COLO829 (cell line): ENCODE results near the gene BCL11B.

Experiments used
- DNase-seq: peaks from one replicate; pipeline ENCODE4 v3.0.0; 2012; ENCODE audit warnings: low spot score

Gene BCL11B

DNA sequence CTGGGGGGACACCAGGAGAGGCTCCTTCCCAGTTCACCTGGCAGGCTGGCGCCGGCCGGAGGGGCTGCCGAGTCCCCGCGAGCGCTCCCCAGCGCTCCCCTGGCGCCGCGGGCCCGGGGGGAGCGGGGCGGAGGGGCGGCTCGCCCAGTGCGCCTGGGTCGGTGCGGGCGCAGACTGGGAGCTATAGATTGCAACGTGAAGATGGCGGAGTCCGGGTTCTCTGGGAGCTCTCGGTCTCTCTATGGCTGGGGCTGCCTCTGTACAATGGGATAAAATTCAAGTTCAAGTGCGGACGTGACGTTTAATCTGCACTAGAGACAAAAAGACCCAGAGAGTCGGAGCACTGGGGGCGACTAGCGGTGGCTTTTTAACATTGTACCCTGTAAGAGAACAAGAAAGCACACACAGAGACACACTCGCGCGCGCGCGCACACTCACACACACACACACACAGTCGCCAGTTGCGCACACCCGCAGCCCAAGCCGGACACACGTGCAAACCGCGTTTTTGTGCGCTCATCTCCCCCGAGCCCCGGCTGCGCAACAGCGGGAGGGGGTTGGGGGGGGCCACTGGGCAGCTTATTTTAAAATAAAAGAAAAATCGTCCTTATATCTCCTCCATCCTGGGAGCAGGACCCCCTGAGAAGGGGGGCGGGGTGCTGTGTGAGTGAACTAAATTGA is at the start of gene BCL11B:
Gene BCL11B (minus strand): TSS at position 247 of the 681 bp plus-strand sequence. CDS start 979 bp downstream, outside the sequence.
- peak; percentile 61 for DNase-seq

DNA sequence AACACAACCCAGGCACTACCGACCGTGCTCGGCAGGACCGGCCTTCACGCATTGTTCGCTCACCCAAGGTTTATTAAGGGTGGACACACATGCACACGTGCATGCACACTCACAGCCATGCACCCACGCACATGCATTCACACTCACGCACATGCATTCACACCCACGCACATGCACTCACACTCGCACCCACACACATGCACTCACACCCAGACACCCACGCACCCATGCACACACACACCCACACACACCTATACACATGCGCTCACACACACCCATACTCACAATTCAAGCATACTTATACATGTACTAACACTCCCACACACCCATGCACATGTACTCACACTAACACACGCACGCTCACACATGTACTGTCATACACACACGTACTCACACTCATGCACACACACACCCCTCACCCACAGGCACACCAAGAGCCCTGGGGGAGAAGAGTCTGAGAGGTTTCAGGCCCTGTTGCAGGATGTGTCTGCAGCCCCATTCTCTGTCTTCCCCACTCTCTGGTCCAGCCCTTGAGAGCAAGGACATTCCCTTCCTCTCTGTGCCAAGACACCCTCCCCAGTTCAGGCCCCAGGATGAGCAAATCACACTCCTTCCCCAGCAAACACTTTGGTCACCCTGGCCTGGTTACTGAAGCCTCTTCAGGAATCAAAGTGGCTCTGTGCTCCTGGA is 49.4 kb upstream of the BCL11B start:
- DNase-seq, result no peak

DNA sequence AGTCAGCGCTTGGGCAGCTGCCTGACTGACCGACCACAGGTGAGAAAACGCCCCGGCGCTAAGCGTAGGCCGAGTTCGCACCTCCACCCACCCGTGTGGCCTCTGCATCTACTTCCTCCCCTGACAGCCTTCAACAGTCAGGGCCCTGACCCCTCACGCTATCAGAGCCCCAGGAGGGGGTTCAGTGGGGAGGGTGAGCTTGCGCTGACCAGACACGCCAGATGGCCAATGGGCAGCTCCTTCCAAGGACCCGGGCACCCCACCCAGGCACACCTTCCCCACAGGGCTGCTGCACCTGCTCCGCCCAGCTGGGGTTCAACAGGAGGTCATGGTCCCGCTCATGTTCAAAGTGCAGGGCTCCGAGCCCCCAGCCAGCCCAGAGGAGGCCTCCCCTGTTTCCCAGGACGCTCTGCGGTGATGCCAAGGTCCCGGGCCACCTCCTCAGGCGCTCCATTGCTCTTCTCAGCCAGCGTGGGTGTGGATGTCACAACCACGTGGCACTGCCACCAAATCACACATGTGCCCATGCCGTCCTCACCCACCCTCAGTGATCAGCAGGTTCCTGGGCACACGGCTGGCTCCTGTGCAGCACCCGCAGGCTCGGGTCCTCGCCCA is 48.7 kb upstream of the BCL11B start:
- no peak for DNase-seq

DNA sequence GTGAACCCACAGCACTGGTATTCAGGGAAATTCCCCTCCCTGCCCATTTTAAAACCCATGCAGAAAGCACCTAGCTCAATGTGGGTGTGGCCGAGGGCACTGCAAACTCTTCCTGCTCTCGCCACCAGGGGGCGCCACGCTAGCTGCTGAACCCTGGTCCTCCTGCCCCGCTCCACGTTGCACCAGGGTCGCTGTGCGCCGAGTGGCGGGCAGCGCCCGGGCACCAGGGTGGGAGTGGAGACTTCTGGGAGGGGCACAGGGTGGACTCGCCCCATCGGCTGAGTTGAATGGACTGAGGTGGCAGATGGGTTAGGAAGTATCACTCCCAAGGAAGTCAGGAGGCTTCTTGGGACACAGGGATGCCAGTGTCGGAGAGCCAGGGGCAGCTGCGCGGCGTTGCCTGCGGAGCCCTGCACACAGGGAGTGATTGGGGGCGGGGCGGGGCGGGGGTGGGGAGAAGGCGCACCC is 48.1 kb upstream of the BCL11B start:
- DNase-seq, result peak; percentile 59

DNA sequence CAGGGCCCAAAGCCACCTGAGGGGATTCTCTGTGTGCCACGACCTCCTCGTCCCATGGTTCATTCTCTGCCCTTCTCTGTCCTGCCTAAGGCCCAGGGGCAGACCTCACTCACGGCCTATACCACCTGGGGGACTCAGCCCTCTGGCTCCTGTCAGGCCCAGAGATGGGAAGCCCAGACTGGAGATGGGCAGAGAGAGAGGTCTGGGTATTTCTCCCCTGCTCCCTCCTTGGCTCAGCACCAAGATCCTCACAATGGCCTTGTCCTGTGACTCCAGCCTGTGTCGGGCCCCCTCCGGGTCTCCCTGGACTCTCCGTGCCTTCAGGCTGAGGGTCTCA is 46.9 kb upstream of the BCL11B start:
- DNase-seq, result no peak

DNA sequence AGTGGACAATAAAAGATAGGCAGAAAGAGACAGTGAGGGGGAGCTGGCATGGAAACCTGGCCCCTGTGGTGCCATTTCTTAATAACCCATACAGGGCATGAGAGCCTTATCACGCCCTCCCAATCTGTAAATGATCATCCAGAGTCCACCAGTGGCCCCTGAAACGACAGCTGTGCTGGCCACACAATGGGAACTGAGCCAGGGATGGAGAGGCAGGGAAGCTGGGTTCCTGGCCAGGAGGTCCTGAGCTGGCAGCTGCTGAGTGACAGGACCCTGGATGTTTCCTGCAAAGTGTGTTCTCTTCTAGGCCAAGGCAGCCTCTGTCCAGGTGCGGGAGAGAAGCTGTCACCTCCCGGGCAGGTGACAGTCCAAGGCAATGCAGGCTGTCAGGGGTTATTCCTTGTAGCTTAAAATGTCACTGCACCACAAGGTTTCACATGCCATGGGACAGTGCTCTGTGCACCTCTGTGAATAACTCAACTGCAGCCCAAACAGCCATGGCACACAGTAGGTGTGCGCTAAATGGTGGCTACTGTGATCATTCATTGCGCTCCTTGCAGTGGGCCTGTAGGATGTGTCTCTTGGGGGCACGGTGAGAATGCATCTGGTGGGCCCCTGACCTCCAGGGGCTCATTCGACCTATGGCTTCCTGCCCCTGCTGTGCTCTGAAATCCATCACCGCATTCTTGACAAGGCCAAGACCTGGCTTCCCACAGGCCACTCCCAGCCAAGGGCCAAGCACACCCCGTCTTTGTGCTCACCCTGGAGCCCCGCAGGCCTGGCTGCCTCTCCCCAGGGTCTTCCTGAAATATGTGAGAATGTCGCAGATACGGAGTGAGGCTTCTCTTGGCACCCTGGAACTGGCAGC is 46.3 kb upstream of the BCL11B start:
- no peak for DNase-seq

DNA sequence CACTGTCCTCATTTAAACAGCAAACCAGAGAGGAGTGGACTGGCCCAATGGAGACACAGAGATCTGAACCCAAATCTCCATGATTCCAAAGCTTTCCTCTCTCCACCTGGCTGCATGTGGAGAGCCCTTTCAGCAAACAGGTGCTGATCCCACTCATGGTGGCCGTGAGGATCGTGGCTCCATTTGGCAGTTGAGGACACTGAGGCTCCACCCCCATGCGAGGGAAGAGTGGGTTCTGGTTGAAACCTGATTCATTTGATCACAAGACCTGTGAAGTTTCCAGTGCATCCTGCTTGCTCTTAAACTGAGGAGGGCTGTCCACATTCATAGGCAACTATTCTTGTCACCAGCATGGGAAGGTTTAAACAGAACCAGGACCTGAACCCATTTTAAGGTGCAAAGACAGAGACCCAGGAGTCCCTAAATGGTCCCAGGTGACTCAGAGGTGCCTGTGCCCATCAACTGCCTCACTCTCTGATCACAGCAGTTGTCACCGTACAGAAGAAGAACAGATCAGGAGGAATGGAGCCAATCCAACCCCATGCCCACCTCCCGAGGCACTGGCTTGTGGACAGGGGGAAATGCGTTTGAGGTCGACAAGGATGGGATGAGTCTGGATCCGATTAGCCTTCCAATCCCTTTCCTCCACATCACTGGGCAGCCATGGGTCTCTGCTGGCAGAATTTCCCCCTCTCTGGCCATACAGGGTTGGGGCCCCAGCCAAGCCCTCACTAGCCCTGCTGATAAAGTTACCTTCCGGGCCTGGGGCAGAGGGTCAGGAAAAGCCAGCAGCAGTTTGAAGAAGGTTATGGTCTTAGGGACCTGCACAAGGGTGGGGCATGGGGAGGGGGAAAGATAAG is 45.5 kb upstream of the BCL11B start:
- no peak for DNase-seq

DNA sequence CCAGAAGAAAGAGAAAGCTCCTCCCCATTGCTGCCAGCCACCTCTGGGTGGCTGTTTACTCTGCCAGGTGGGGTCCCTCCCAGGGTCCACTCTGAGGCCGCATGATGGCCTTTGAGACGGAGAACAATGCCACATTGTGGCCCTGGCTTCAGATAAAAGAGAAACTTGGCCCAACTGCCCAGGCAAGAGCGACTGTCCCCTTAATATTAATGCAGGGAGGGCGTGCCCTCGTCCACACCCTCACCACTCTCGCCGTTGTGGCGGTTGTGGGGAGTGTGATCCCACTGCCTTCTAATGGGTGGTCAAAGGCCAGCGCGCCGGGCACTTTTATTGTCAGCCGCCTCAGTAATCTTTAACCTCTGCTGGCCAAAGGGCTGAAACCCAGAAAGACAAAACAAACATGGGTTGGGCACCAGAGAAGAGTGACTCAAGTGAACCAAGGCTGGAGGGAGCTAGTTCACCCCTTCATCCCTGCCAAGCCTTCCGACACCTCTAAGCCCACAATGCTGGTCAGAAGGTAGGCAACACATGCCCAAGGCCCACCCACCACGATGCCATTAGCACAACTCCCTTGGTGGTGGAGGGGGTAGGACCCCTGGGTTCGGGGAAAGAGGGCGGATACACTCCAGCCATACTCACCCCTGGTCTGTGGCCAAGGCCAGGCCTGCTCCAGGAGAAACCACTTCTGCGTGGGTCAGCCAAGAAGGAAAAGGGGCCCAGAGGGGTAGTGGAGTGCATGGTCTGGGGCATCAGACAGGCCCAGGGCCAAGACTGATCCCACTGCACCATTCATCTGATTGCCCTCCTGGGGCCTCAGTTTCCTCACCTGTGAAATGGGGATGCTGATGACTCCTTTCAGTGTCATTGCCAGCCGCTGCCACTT is 44.5 kb upstream of the BCL11B start:
- DNase-seq, result no peak

DNA sequence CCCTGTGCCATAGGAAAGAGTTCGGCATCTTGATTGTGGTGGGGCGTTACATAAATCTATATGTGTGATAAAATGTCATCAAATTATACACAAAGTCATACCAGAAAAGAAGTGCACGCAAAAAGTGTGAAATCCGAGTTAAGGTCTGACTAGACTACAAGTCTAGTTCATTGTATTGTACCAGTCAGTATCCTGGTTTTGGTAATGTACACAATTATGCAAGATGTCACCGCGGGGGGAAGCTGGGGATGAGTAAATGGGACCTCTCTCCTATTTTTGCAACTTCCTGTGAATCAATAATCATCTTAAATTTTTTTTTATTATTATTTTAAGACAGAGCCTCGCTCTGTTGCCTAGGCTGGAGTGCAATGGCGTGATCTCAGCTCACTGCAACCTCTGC is 43.2 kb upstream of the BCL11B start:
- DNase-seq, result no peak

DNA sequence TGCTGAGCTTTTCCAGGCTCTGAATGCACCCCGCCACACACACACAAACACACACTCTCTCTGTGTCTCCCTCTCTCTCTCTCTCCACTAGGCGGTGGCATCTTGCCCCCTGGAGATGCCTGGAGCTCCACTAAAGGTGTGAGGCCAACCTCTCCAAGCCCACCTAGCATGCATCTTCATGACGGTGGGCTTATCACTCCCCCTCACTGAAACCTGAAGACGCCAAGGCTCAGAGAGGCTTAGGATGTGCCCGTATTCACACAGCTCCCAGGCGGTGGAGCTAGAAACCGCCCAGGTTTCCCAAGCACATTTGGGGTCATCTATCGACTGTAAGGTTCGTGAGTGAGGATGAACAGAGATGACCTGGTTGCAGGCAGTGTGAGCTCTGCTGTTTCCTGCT is 42.6 kb upstream of the BCL11B start:
- no peak for DNase-seq

DNA sequence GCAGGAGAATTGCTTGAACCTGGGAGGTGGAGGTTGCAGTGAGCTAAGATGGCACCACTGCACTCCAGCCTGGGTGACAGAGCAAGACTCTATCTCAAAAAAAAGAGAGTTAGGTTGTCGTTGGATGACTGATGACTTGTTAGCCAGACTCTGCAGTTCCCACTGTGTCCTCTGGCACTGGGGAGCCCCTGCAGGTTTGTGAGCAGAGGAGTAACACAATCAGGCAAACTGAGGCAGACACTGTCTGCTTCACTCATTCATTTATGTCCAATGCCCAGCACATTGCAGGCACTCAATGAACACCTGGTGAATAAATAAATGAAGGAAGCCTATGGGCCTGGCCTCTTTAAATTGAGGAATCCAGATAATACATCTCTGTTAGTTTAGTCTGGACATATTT is 41.2 kb upstream of the BCL11B start:
- no peak for DNase-seq

DNA sequence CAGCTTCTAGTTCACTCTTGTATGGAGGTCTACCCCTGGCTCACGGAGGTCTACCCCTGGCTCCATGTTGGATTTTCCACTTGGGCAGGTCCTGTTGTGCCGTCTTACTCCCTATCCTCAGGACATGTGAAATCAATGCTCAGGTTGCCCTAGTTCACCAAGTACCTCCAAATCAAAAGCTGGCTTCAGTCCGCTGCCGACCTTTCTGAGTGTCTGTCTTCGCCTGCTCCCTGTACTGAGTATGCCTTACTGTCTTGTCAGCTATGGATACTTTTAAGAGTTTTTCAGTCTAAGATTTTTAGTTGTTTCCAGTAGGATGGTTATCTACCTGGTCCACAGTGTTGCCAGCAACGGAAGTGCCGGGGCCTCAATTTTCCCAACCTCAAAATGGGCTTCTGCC is 40.1 kb upstream of the BCL11B start:
- DNase-seq, result no peak

DNA sequence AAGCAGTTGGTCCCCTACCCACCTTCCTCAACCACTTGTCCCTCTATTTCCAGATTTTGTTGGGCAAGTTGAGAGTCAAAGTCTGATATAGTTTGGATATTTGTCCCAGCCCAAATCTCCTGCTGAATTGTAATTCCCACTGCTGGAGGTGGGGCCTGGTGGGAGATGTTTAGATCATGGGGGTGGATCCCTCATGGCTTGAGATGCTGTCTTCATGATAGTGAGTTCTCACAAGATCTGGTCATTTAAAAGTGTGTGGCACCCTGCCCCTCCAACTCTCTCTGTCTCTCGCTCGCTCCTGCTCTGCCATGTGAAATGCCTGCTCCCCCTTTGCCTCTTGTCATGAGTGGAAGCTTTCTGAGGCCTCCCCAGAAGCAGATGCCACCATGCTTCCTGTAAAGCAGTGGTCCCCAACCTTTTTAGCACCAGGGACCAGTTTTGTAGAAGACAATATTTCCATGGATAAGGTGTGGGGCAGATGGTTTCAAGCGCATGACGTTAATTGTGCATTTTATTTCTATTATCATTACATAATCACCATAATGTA is 37.3 kb upstream of the BCL11B start:
- DNase-seq, result no peak

DNA sequence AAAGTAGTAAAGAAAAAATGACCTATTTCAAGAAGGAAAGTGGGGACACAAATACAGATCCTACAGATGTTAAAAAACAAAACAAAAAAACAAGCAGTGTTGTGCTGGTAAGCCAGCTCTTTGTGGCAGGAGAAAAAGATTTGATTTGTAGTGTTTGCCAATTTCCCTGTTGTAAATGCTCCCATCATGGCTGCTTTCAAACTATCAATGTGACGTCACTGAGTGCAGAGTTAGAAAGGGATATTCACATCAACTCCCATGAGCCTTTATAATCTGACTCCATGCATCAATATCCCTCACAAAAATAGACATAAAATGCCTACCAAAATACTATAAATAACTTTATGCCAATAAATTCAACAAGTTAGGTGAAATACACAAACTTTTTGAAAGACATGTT is 32.2 kb upstream of the BCL11B start:
- no peak for DNase-seq

DNA sequence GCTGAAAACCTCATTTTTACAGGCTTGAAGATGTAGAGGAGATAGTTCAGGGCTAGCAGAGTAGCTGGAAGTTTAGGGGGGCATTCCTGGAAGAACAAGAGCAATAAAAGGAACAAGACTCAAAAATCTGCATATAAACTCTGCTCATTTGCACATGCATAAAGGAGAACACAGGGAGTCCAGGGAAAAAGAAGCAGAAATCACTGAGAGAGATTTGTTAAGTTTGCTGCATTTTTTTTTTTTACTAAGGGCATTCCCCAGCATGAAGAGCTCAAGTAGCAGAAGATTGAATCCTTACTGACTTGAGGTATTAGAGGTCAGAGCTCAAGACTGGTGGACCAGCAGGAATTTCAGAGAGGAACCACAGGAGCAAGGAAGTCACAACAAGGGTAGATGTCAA is 28.2 kb upstream of the BCL11B start:
- no peak for DNase-seq

DNA sequence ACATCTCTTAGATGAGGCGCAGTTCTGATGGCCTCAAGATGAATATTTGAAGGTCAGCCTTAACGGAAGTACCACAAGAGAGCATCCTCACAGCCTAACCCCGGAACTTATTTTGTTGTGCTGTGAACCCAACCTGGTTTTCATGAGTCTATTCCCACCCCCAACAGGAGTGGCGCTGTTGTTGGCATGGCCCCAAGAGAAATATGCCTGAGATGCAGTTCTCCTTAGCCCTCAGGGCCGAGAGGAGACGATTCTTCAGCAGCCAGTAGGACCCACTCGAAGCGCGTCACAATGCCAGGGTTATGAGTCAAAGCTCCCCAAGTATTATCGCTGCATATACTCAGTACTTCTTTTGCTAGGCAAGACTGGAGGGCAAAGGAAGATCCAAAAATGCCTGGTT is 24.5 kb upstream of the BCL11B start:
- no peak for DNase-seq

DNA sequence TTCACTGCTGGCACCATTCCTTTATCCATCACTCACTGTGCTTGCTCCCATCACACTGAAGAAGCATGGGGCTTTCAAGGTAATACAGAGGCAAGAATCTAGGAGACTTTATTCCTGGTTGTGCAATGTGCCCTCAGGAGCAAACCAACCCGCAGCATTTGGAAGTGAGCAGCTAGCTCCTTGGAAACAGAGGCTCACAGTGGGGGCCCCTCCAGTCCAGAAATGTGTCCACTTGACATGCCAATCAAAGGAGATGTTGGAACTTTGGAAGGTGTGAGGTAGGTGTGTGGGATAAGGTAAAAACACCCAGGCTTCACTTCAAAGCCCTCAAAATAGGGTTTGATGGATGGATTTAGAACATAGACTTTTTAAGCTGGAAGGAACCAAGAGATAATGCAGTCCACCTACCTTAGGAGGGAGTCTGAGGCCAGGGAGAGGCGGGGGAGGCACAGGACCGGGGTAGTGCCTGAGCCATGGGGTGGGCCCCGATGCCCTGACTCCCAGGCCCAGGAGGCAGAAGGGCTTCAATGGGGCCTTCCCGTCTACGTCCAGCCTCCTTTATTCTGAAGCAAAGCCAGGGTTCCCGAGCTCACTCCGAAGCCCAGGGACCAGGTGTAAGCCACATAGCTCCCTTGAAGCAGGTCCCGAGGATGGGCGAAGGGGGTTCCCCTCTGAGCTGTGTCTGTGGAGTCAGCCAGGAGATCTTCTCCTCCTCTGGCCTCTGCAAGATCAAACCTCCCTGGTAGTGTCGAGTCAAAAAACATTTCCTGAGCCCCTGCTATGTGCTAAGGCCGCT is 17.6 kb upstream of the BCL11B start:
- DNase-seq, result no peak

DNA sequence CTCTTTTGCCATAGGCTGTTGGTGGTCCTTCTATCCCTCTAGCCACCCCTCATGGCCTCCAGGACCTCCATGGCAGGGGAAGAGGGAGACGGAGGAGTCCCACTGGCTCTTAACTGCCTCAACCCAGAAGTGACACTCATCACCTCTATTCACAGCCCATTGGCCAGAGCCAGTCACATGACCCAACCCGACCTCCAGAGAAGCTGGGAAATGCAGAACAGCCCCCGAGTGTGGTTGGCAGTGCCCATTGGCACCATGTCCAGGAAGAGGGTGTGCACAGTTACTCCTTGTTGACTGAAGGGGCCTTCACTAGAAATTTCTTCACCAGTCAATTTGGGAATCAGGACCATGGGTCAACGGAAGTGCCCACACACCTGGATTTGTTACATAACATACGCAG is 17.0 kb upstream of the BCL11B start:
- no peak for DNase-seq

DNA sequence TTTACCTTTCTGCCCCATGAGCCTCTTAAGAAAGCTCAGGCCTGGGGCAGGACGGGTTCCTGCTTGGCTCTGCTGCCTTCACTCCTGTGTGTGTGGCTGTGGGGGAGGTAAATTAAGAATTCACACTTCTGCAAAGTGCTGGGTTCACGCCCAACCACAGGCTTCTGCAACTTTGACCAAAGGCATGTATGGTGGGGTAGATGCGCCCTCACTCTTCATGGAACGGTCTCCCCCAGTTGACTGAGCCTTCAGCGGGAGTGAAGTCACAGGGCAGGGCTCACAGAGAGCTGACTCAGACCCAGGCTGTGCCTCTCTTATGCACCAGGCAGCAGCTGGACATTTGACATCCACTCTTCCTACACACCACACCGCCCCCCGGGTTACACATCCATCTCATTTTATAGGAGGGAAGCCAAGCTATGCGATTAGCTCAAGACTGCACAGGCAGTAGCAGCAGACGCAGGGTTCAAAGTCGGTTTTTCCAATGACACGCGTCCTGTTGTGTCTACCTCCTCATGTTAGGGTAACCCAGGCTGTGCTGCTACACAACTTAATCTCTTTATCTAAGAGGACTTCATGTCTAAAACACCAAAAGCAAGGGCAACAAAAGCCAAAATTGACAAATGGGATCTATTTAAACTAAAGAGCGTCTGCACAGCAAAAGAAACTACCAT is 15.4 kb upstream of the BCL11B start:
- no peak for DNase-seq
